Measurements from ENCODE around the gene DIAPH2. TPM values are rescaled to one million over a fixed set of nuclear protein-coding genes. Genes with fewer than 3 reads are reported as not detected.

The DIAPH2 gene
- total RNA-seq, 6 experiments from 2014 or later = 10.1 to 13.5 (median 11.6) TPM

GRCh38 chrX:96776966-96777365, 92.3 kb downstream of the DIAPH2 start:
- peak; percentile 6 for DNase-seq
- H3K4me1 Mint-ChIP-seq (ENCODE audit: low read depth) = no peaks in the 10 kb centered on the region
- peak overlapping the region; percentile 51 for H3K27ac Mint-ChIP-seq
- TF ChIP-seq CTCF (IDR thresholded peaks at IDR 0.05) = no peak
- no peaks in the 10 kb centered on the region for H3K36me3 Mint-ChIP-seq (ENCODE audit: low read depth)
- peak overlapping the region; percentile 26; the same call in 1 of the 2 replicates for H3K4me3 Mint-ChIP-seq
- H3K9me3 Mint-ChIP-seq = no peaks in the 10 kb centered on the region
- H3K27me3 Mint-ChIP-seq (ENCODE audit: insufficient read depth) = no peaks in the 10 kb centered on the region

GRCh38 chrX:96791559-96791958, 106.9 kb downstream of the DIAPH2 start:
- H3K27ac Mint-ChIP-seq = no peak overlapping the region
- H3K36me3 Mint-ChIP-seq (ENCODE audit: low read depth) = no peaks in the 10 kb centered on the region
- H3K9me3 Mint-ChIP-seq = no peaks in the 10 kb centered on the region
- TF ChIP-seq CTCF (IDR thresholded peaks at IDR 0.05) = no peak
- H3K4me3 Mint-ChIP-seq = no peak overlapping the region
- no peaks in the 10 kb centered on the region for H3K27me3 Mint-ChIP-seq (ENCODE audit: insufficient read depth)
- no peaks in the 10 kb centered on the region for H3K4me1 Mint-ChIP-seq (ENCODE audit: low read depth)
- DNase-seq = no peak

GRCh38 chrX:96792047-96792446, 107.4 kb downstream of the DIAPH2 start:
- TF ChIP-seq CTCF (IDR thresholded peaks at IDR 0.05) = no peak
- Mint-ChIP-seq H3K27me3 (ENCODE audit: insufficient read depth) (no peaks in the 10 kb centered on the region), H3K9me3 (no peaks in the 10 kb centered on the region), H3K4me1 (ENCODE audit: low read depth) (no peaks in the 10 kb centered on the region), H3K4me3 (no peak overlapping the region), H3K36me3 (ENCODE audit: low read depth) (no peaks in the 10 kb centered on the region), H3K27ac (no peak overlapping the region)
- no peak for DNase-seq

- no peak for TF ChIP-seq CTCF (IDR thresholded peaks at IDR 0.05)
- no peak overlapping the region for H3K27ac Mint-ChIP-seq
- H3K27me3 Mint-ChIP-seq (ENCODE audit: insufficient read depth) = no peaks in the 10 kb centered on the region
- H3K36me3 Mint-ChIP-seq (ENCODE audit: low read depth) = no peaks in the 10 kb centered on the region
- no peaks in the 10 kb centered on the region for H3K9me3 Mint-ChIP-seq
- H3K4me3 Mint-ChIP-seq = no peak overlapping the region
- DNase-seq = no peak
- H3K4me1 Mint-ChIP-seq (ENCODE audit: low read depth) = peaks cover 4% of the 10 kb centered on the region; the same call in 1 of the 2 replicates
These were observed 114.3 kb downstream of the DIAPH2 start for GRCh38 chrX:96798982-96799381.

GRCh38 chrX:96807318-96807717, 122.7 kb downstream of the DIAPH2 start:
- Mint-ChIP-seq H3K27ac (no peak overlapping the region), H3K4me3 (no peak overlapping the region), H3K27me3 (ENCODE audit: insufficient read depth) (no peaks in the 10 kb centered on the region), H3K4me1 (ENCODE audit: low read depth) (no peaks in the 10 kb centered on the region), H3K36me3 (ENCODE audit: low read depth) (0 out of 2 replicates have a peak, but pooled peaks cover 4% of the 10 kb centered on the region), H3K9me3 (no peaks in the 10 kb centered on the region)
- TF ChIP-seq CTCF (IDR thresholded peaks at IDR 0.05) = no peak
- DNase-seq = no peak

- DNase-seq = no peak
- no peaks in the 10 kb centered on the region for H3K9me3 Mint-ChIP-seq
- no peak overlapping the region for H3K27ac Mint-ChIP-seq
These were observed 136.3 kb downstream of the DIAPH2 start for GRCh38 chrX:96820935-96821334.

More at GRCh38 chrX:96820935-96821334, 136.3 kb downstream of the DIAPH2 start:
- TF ChIP-seq CTCF (IDR thresholded peaks at IDR 0.05) = no peak
- Mint-ChIP-seq H3K27me3 (ENCODE audit: insufficient read depth) (no peaks in the 10 kb centered on the region), H3K36me3 (ENCODE audit: low read depth) (no peaks in the 10 kb centered on the region), H3K4me1 (ENCODE audit: low read depth) (no peaks in the 10 kb centered on the region), H3K4me3 (no peak overlapping the region)
